Esophagus muscularis mucosa (tissue), 4 donors: ENCODE results near the gene SUSD6. TPM values are rescaled to one million over a fixed set of nuclear protein-coding genes. Genes with fewer than 3 reads are reported as not detected.

Source experiments
- DNase-seq: peaks from one replicate; pipeline ENCODE4 v3.0.0-alpha.2; 2017; ENCODE audit errors: extremely low spot score
- H3K27ac ChIP-seq, 4 donors: fragments of 200-600 bp; sonication (generic); replicated peaks in 1 of 4; 1 replicate in 3 of 4; 2 replicates in 1 of 4; pipeline ENCODE4 v1.5.1; 2016 to 2019; ENCODE audit warnings: mild to moderate bottlenecking in 1 of 4
- H3K27me3 ChIP-seq, 4 donors: fragments of 200-600 bp; sonication (generic); one replicate each; pipeline versions ENCODE4 v1.5.1 to v1.6.0; 2016 to 2019
- H3K36me3 ChIP-seq, 4 donors: fragments of 200-600 bp; sonication (generic); one replicate each; pipeline ENCODE4 v1.5.1; 2016 to 2019
- H3K4me1 ChIP-seq, 4 donors: fragments of 200-600 bp; sonication (generic); one replicate each; pipeline ENCODE4 v1.5.1; 2016 to 2019
- H3K4me3 ChIP-seq, 4 donors: fragments of 200-600 bp; sonication (generic); 1 replicate in 2 of 4; 2 replicates in 2 of 4; pipeline ENCODE4 v1.5.1; 2016 to 2019; ENCODE audit warnings: mild to moderate bottlenecking in 4 of 4, moderate library complexity in 1 of 4
- H3K9me3 ChIP-seq, 4 donors: fragments of 200-600 bp; sonication (generic); 1 replicate in 3 of 4; 2 replicates in 1 of 4; pipeline ENCODE4 v1.5.1; 2016 to 2019
- CTCF ChIP-seq, 3 experiments: fragments of 200-600 bp in 2 of 3; fragments of 450-650 bp in 1 of 3; sonication (generic) in 2 of 3; IDR thresholded peaks; one replicate each; pipeline ENCODE4 v1.5.1; 2017 to 2019; ENCODE audit warnings: antibody characterized with exemption in 3 of 3, mild to moderate bottlenecking in 2 of 3, moderate library complexity in 1 of 3
- EP300 ChIP-seq: sonication (generic); formaldehyde crosslinking; IDR thresholded peaks from one replicate; pipeline ENCODE4 v1.6.1; 2017; ENCODE audit warnings: antibody characterized with exemption
- POLR2A ChIP-seq: fragments of 450-650 bp; IDR thresholded peaks from one replicate; pipeline ENCODE4 v1.6.1; 2017; ENCODE audit warnings: antibody characterized with exemption, moderate library complexity, mild to moderate bottlenecking, low read depth
- POLR2AphosphoS5 ChIP-seq, 2 donors: sonication (generic); formaldehyde crosslinking; IDR thresholded peaks; one replicate each; pipeline ENCODE4 v1.6.1; 2017; ENCODE audit warnings: antibody characterized with exemption in 2 of 2
- WGBS: methylation state at CpG from one replicate; pipeline ENCODE4 v1.1.5; 2018; 5-methylcytosine and 5-hydroxymethylcytosine counted together
- intact Hi-C: fragments of 100-400 bp; cut with DNase I; formaldehyde crosslinking; loops from one replicate; pipeline ENCODE4 v1.15.1; 2023
- total RNA-seq, 4 donors: library from RNA; depleted of rRNA; stranded (reverse); fragments of >200 nt; gene quantifications; one replicate each; pipeline versions ENCODE4 v1.1.0 to v1.2.1, GENCODE V29; 2016

SUSD6 gene
- total RNA-seq, 4 donors from 2014 or later = 21.2 to 89.5 (median 43.5) TPM

GRCh38 chr14:69579476-69579875 lies 31.9 kb upstream of the SUSD6 start:
- Histone ChIP-seq H3K27ac (no peak overlapping the region), H3K4me3 (no peak overlapping the region), H3K4me1 (peaks cover 4 to 7% (median 5%) of the 10 kb centered on the region in 4 donors), H3K27me3 (peaks cover 0 to 44% (median 12%) of the 10 kb centered on the region in 4 donors), H3K9me3 (no peaks in the 10 kb centered on the region), H3K36me3 (no peaks in the 10 kb centered on the region)
- intact Hi-C loops = no loop called here
- no peak for DNase-seq
- TF ChIP-seq EP300 (no peak), POLR2AphosphoS5 (IDR thresholded peaks at IDR 0.05) (no peak), CTCF (IDR thresholded peaks at IDR 0.05) (no peak), POLR2A (no peak)
- 88% methylated on average over 2 of the region's 2 CpGs for WGBS

DNA sequence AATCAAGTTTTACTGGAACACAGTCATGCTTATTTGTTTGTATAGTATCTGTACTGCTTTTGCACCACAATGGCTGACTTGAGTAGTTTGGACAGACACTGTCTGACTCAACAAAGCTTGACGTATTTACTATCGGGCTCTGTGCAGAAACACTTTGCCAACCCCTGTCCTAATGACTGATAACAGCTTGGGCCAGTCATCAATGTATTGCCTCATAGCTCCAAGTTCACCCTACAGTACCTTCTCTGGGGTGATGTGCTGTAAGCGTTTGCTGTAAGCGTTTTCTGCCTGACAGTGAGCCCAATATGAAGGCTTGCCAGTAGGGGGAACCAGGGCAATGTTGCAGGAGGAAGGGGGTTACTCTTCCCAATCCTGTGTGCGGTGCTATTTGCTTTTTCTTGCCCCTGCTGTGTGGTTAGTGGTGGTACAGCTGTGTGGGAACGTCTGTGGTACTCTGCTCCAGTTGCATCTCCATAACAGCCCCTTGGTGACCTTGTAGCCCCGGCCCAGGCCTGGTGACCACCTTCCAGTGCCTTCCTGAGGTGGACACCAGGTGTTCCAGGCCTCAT lies 31.3 kb upstream of the SUSD6 start:
- TF ChIP-seq POLR2A (no peak), POLR2AphosphoS5 (IDR thresholded peaks at IDR 0.05) (peak in 1 of 2 donors; percentile 24), CTCF (IDR thresholded peaks at IDR 0.05) (peak in 1 of 3 experiments; percentile 11)
- H3K27ac ChIP-seq = no peak overlapping the region
- peaks cover 0 to 6% (median 4%) of the 10 kb centered on the region in 4 donors for H3K4me1 ChIP-seq
- H3K27me3 ChIP-seq = peaks cover 0 to 39% (median 6%) of the 10 kb centered on the region in 4 donors
- H3K36me3 ChIP-seq = no peaks in the 10 kb centered on the region
- no peaks in the 10 kb centered on the region for H3K9me3 ChIP-seq
- WGBS = 32% methylated on average over 6 of the region's 7 CpGs
- no peak for DNase-seq
- intact Hi-C loops = no loop called here
- H3K4me3 ChIP-seq = no peak overlapping the region

GRCh38 chr14:69581316-69581935 lies 30.0 kb upstream of the SUSD6 start:
- TF ChIP-seq POLR2AphosphoS5 (IDR thresholded peaks at IDR 0.05) (no peak), CTCF (IDR thresholded peaks at IDR 0.05) (no peak), EP300 (no peak), POLR2A (no peak)
- H3K4me3 ChIP-seq = no peak overlapping the region
- H3K36me3 ChIP-seq = no peaks in the 10 kb centered on the region
- H3K4me1 ChIP-seq = peaks cover 0 to 12% (median 8%) of the 10 kb centered on the region in 4 donors
- peaks cover 0 to 25% (median 0%) of the 10 kb centered on the region in 4 donors for H3K27me3 ChIP-seq
- no peak overlapping the region for H3K27ac ChIP-seq
- intact Hi-C loops = no loop called here
- no peaks in the 10 kb centered on the region for H3K9me3 ChIP-seq
- no peak for DNase-seq
- 86% methylated on average over 7 of the region's 7 CpGs for WGBS

- peaks cover 0 to 13% (median 10%) of the 10 kb centered on the region in 4 donors for H3K4me1 ChIP-seq
- H3K36me3 ChIP-seq = no peaks in the 10 kb centered on the region
- no peak overlapping the region for H3K27ac ChIP-seq
- no peaks in the 10 kb centered on the region for H3K9me3 ChIP-seq
- TF ChIP-seq POLR2AphosphoS5 (IDR thresholded peaks at IDR 0.05) (no peak), POLR2A (no peak), CTCF (IDR thresholded peaks at IDR 0.05) (no peak), EP300 (no peak)
- H3K27me3 ChIP-seq = peaks cover 0 to 17% (median 0%) of the 10 kb centered on the region in 4 donors
- WGBS = 100% methylated on average over 1 of the region's 1 CpG
- intact Hi-C loops = no loop called here
- no peak for DNase-seq
- H3K4me3 ChIP-seq = no peak overlapping the region
Observed at GRCh38 chr14:69582212-69582611, 29.2 kb upstream of the SUSD6 start.
